ENCODE data around the gene PHACTR3. TPM values are rescaled to one million over a fixed set of nuclear protein-coding genes. Genes with fewer than 3 reads are reported as not detected.

PHACTR3 gene
- total and polyA plus RNA-seq, 2 experiments from 2014 or later, result 0.45 to 0.61 TPM

DNA sequence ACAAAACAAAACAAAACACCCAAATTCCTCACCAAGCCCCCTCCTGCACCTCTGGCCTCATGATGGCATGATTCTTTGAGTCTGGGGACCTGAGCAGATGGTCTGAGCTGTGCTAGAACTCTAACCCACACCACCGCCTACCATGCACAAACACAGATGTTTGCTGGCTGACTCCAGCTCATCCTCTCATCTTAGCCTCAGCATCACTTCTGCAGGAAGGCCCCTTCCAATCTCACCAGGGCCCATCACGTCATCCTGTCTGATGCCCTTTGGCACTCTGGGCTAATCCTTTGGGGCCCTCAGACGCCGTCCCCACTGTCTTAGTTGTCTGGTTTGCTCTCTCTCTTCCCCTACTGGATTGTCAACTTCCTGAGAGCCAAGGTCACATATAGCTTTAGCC, 85.8 kb downstream of the PHACTR3 start:
- Mint-ChIP-seq H3K9me3 (no peaks in the 10 kb centered on the region), H3K27me3 (ENCODE audit: insufficient read depth, low read depth, poor library complexity) (peaks cover 9% of the 10 kb centered on the region), H3K36me3 (ENCODE audit: low read depth) (no peaks in the 10 kb centered on the region), H3K4me1 (peaks cover 4% of the 10 kb centered on the region; the same call in 1 of the 3 replicates), H3K4me3 (no peak overlapping the region), H3K27ac (no peak overlapping the region)
- ATAC-seq (no peak), DNase-seq (ENCODE audit: low spot score) (no peak)
- H3K4me3 ChIP-seq, result no peak overlapping the region
- no peak overlapping the region for H3K4me2 ChIP-seq
- H3K9me2 ChIP-seq (ENCODE audit: insufficient read depth), result peaks cover 5% of the 10 kb centered on the region; the same call in 1 of the 2 replicates
- H3K4me1 ChIP-seq (ENCODE audit: insufficient read depth), result no peaks in the 10 kb centered on the region
- no peaks in the 10 kb centered on the region for H3F3A ChIP-seq (replicated peaks; ENCODE audit: low read depth)
- H2AFZ ChIP-seq, result no peak overlapping the region
- no peaks in the 10 kb centered on the region for H3K27me3 ChIP-seq (ENCODE audit: insufficient read depth)
- H3K27ac ChIP-seq (ENCODE audit: low read depth), result no peak overlapping the region
- no peaks in the 10 kb centered on the region for H4K20me1 ChIP-seq (replicated peaks; ENCODE audit: insufficient read depth)
- no peaks in the 10 kb centered on the region for H3K79me2 ChIP-seq (replicated peaks; ENCODE audit: insufficient read depth)
- no peaks in the 10 kb centered on the region for H3K36me3 ChIP-seq (ENCODE audit: insufficient read depth)
- TF ChIP-seq EZH2phosphoT487 (IDR thresholded peaks at IDR 0.05; ENCODE audit: unreplicated experiment) (no peak), POLR2AphosphoS5 (IDR thresholded peaks at IDR 0.05; ENCODE audit: low read depth) (no peak), STAT1 (IDR thresholded peaks at IDR 0.05; ENCODE audit: unreplicated experiment) (no peak), NANOG (IDR thresholded peaks at IDR 0.05; ENCODE audit: borderline replicate concordance) (no peak), CREB1 (CRISPR knock-in tag; IDR thresholded peaks at IDR 0.05; ENCODE audit: low read depth) (no peak), ZNF114 (CRISPR knock-in tag; IDR thresholded peaks at IDR 0.05) (no peak), EZH2 (IDR thresholded peaks at IDR 0.05; ENCODE audit: low read depth, unreplicated experiment) (no peak), ZNF331 (CRISPR knock-in tag; IDR thresholded peaks at IDR 0.05; ENCODE audit: low read depth) (no peak), JUNB (IDR thresholded peaks at IDR 0.05; ENCODE audit: unreplicated experiment) (no peak)
- TF ChIP-seq, protein P1, sequence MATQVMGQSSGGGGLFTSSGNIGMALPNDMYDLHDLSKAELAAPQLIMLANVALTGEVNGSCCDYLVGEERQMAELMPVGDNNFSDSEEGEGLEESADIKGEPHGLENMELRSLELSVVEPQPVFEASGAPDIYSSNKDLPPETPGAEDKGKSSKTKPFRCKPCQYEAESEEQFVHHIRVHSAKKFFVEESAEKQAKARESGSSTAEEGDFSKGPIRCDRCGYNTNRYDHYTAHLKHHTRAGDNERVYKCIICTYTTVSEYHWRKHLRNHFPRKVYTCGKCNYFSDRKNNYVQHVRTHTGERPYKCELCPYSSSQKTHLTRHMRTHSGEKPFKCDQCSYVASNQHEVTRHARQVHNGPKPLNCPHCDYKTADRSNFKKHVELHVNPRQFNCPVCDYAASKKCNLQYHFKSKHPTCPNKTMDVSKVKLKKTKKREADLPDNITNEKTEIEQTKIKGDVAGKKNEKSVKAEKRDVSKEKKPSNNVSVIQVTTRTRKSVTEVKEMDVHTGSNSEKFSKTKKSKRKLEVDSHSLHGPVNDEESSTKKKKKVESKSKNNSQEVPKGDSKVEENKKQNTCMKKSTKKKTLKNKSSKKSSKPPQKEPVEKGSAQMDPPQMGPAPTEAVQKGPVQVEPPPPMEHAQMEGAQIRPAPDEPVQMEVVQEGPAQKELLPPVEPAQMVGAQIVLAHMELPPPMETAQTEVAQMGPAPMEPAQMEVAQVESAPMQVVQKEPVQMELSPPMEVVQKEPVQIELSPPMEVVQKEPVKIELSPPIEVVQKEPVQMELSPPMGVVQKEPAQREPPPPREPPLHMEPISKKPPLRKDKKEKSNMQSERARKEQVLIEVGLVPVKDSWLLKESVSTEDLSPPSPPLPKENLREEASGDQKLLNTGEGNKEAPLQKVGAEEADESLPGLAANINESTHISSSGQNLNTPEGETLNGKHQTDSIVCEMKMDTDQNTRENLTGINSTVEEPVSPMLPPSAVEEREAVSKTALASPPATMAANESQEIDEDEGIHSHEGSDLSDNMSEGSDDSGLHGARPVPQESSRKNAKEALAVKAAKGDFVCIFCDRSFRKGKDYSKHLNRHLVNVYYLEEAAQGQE (IDR thresholded peaks at IDR 0.05; ENCODE audit: unreplicated experiment), result no peak
- TF ChIP-seq, protein P2, sequence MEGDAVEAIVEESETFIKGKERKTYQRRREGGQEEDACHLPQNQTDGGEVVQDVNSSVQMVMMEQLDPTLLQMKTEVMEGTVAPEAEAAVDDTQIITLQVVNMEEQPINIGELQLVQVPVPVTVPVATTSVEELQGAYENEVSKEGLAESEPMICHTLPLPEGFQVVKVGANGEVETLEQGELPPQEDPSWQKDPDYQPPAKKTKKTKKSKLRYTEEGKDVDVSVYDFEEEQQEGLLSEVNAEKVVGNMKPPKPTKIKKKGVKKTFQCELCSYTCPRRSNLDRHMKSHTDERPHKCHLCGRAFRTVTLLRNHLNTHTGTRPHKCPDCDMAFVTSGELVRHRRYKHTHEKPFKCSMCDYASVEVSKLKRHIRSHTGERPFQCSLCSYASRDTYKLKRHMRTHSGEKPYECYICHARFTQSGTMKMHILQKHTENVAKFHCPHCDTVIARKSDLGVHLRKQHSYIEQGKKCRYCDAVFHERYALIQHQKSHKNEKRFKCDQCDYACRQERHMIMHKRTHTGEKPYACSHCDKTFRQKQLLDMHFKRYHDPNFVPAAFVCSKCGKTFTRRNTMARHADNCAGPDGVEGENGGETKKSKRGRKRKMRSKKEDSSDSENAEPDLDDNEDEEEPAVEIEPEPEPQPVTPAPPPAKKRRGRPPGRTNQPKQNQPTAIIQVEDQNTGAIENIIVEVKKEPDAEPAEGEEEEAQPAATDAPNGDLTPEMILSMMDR (conservative IDR thresholded peaks at IDR 0.05; ENCODE audit: low read depth in 2 of 2), result no peak
- TF ChIP-seq, protein P3, sequence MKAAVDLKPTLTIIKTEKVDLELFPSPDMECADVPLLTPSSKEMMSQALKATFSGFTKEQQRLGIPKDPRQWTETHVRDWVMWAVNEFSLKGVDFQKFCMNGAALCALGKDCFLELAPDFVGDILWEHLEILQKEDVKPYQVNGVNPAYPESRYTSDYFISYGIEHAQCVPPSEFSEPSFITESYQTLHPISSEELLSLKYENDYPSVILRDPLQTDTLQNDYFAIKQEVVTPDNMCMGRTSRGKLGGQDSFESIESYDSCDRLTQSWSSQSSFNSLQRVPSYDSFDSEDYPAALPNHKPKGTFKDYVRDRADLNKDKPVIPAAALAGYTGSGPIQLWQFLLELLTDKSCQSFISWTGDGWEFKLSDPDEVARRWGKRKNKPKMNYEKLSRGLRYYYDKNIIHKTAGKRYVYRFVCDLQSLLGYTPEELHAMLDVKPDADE (IDR thresholded peaks at IDR 0.05), result no peak
- TF ChIP-seq, protein P4, sequence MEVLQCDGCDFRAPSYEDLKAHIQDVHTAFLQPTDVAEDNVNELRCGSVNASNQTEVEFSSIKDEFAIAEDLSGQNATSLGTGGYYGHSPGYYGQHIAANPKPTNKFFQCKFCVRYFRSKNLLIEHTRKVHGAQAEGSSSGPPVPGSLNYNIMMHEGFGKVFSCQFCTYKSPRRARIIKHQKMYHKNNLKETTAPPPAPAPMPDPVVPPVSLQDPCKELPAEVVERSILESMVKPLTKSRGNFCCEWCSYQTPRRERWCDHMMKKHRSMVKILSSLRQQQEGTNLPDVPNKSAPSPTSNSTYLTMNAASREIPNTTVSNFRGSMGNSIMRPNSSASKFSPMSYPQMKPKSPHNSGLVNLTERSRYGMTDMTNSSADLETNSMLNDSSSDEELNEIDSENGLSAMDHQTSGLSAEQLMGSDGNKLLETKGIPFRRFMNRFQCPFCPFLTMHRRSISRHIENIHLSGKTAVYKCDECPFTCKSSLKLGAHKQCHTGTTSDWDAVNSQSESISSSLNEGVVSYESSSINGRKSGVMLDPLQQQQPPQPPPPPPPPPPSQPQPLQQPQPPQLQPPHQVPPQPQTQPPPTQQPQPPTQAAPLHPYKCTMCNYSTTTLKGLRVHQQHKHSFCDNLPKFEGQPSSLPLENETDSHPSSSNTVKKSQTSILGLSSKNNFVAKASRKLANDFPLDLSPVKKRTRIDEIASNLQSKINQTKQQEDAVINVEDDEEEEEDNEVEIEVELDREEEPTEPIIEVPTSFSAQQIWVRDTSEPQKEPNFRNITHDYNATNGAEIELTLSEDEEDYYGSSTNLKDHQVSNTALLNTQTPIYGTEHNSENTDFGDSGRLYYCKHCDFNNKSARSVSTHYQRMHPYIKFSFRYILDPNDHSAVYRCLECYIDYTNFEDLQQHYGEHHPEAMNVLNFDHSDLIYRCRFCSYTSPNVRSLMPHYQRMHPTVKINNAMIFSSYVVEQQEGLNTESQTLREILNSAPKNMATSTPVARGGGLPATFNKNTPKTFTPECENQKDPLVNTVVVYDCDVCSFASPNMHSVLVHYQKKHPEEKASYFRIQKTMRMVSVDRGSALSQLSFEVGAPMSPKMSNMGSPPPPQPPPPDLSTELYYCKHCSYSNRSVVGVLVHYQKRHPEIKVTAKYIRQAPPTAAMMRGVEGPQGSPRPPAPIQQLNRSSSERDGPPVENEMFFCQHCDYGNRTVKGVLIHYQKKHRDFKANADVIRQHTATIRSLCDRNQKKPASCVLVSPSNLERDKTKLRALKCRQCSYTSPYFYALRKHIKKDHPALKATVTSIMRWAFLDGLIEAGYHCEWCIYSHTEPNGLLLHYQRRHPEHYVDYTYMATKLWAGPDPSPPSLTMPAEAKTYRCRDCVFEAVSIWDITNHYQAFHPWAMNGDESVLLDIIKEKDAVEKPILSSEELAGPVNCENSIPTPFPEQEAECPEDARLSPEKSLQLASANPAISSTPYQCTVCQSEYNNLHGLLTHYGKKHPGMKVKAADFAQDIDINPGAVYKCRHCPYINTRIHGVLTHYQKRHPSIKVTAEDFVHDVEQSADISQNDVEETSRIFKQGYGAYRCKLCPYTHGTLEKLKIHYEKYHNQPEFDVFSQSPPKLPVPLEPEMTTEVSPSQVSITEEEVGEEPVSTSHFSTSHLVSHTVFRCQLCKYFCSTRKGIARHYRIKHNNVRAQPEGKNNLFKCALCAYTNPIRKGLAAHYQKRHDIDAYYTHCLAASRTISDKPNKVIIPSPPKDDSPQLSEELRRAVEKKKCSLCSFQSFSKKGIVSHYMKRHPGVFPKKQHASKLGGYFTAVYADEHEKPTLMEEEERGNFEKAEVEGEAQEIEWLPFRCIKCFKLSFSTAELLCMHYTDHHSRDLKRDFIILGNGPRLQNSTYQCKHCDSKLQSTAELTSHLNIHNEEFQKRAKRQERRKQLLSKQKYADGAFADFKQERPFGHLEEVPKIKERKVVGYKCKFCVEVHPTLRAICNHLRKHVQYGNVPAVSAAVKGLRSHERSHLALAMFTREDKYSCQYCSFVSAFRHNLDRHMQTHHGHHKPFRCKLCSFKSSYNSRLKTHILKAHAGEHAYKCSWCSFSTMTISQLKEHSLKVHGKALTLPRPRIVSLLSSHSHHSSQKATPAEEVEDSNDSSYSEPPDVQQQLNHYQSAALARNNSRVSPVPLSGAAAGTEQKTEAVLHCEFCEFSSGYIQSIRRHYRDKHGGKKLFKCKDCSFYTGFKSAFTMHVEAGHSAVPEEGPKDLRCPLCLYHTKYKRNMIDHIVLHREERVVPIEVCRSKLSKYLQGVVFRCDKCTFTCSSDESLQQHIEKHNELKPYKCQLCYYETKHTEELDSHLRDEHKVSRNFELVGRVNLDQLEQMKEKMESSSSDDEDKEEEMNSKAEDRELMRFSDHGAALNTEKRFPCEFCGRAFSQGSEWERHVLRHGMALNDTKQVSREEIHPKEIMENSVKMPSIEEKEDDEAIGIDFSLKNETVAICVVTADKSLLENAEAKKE (CRISPR knock-in tag; IDR thresholded peaks at IDR 0.05), result no peak
